Activated B cell treated with CpG ODN at 0.5 μM for 24 hours (primary cell): ENCODE data around the gene STK11IP. TPM values are rescaled to one million over a fixed set of nuclear protein-coding genes. Genes with fewer than 3 reads are reported as not detected.

ENCODE experiments used
- ATAC-seq: fragments of 200-7000 bp; cut with Tn5 transposase; one replicate; pipeline ENCODE4 v1.10.0; 2021; ENCODE audit warnings: low read depth, mild to moderate bottlenecking, moderate library complexity
- CTCF ChIA-PET: fragments of 350-600 bp; sonication (Branson Sonifier 250); formaldehyde crosslinking; loops from one replicate; lab custom pipeline; 2021; ENCODE audit warnings: antibody characterized with exemption; lab: Charles Lee
- POLR2A ChIA-PET: fragments of 350-600 bp; sonication (Branson Sonifier 250); formaldehyde crosslinking; loops from one replicate; lab custom pipeline; 2021; ENCODE audit warnings: antibody characterized with exemption; lab: Charles Lee
- DNase-seq: peaks from one replicate; pipeline ENCODE4 v3.0.0; 2022
- H3K27ac Mint-ChIP-seq: one replicate; pipeline ENCODE4 v1.8.0; 2020; ENCODE audit warnings: mixed read lengths
- H3K27me3 Mint-ChIP-seq: one replicate; pipeline ENCODE4 v1.8.0; 2021; ENCODE audit warnings: mixed read lengths
- H3K36me3 Mint-ChIP-seq: one replicate; pipeline ENCODE4 v1.8.0; 2021; ENCODE audit warnings: low read depth, mixed read lengths
- H3K4me1 Mint-ChIP-seq: one replicate; pipeline ENCODE4 v1.8.0; 2021; ENCODE audit warnings: mixed read lengths
- H3K4me3 Mint-ChIP-seq: one replicate; pipeline ENCODE4 v1.8.0; 2020; ENCODE audit warnings: mild to moderate bottlenecking, mixed read lengths
- H3K9me3 Mint-ChIP-seq: one replicate; pipeline ENCODE4 v1.8.0; 2020; ENCODE audit warnings: mixed read lengths
- intact Hi-C: fragments of 100-400 bp; cut with micrococcal nuclease; formaldehyde crosslinking; loops from one replicate; pipeline ENCODE4 v1.15.1; 2024
- total RNA-seq: library from RNA; stranded (reverse); gene quantifications from 2 replicates; pipeline ENCODE4 v1.2.3, GENCODE V29; 2022
- TF ChIP-seq, protein P1 (sequence below): fragments of 200-600 bp; IDR thresholded peaks from one replicate; pipeline ENCODE4 v1.8.0; 2022; ENCODE audit warnings: antibody characterized with exemption, mild to moderate bottlenecking

The STK11IP gene
- total RNA-seq, 1 donor from 2014 or later = 53.6 TPM

DNA sequence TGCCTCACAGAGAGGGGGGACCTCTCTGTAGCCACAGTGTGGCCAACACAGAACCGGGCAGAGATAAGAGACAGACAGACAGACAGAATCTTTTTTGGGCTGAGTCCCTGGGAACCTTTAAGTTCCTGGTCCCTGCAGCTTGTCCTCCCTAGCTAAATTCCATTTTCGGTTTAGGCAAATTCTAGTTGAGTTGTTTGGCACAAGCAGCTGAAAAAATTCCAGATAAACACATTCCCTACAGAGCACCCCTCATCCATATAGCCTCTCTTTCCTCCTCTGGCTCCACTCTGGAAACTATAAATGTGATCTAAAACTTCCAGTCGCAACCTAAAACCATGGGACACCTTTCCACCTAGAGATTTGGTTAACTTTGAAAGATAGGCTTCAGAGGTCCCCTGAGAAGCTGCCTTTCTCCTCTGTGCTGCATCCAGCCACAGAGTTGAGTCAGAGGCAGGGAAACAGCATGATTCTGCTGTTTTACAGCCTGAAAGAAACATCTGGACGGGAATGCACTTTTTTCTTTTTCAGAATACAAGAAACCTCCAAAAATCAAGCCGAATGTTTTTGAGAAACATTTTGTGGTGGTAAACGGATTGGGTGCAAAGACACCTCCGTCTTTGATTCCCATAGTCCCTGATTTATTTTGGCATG, 60.7 kb downstream of the STK11IP start:
- Mint-ChIP-seq H3K4me3 (no peak overlapping the region), H3K4me1 (no peaks in the 10 kb centered on the region), H3K27me3 (peaks cover 19% of the 10 kb centered on the region), H3K36me3 (no peaks in the 10 kb centered on the region), H3K27ac (no peak overlapping the region), H3K9me3 (peaks cover 20% of the 10 kb centered on the region)
- POLR2A ChIA-PET = no interaction called here
- no peak for ATAC-seq
- no peak for DNase-seq
- intact Hi-C loops = no loop called here
- CTCF ChIA-PET = no interaction called here
- TF ChIP-seq, protein P1, sequence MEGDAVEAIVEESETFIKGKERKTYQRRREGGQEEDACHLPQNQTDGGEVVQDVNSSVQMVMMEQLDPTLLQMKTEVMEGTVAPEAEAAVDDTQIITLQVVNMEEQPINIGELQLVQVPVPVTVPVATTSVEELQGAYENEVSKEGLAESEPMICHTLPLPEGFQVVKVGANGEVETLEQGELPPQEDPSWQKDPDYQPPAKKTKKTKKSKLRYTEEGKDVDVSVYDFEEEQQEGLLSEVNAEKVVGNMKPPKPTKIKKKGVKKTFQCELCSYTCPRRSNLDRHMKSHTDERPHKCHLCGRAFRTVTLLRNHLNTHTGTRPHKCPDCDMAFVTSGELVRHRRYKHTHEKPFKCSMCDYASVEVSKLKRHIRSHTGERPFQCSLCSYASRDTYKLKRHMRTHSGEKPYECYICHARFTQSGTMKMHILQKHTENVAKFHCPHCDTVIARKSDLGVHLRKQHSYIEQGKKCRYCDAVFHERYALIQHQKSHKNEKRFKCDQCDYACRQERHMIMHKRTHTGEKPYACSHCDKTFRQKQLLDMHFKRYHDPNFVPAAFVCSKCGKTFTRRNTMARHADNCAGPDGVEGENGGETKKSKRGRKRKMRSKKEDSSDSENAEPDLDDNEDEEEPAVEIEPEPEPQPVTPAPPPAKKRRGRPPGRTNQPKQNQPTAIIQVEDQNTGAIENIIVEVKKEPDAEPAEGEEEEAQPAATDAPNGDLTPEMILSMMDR = no peak

DNA sequence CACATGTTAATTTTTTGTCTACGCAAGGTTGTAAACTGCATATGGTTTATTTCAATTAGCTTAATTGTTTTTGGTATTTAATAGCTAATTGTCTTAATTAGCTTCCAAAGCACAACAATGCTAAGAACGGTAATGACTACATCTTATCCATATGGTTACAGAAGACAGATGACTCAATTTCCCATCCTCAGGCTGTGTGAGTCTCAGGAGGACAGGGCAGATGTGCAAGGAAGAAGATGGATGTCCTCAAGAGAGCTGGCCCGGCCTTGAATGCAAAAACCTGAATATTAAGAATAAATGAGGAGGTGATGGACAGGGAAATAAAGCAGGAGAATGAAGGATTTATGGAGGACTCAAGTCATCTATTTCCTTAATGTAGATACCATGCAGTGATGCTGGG, 61.2 kb downstream of the STK11IP start:
- Mint-ChIP-seq H3K27me3 (peaks cover 18% of the 10 kb centered on the region), H3K27ac (no peak overlapping the region), H3K4me3 (no peak overlapping the region), H3K36me3 (no peaks in the 10 kb centered on the region), H3K9me3 (peaks cover 20% of the 10 kb centered on the region), H3K4me1 (no peaks in the 10 kb centered on the region)
- POLR2A ChIA-PET = interaction anchor here (0.6 kb wide), 1 partner anchor 279 kb away, joined by 3 read pairs; no protein-coding TSS in a partner anchor
- TF ChIP-seq, protein P1 = no peak
- CTCF ChIA-PET = no interaction called here
- ATAC-seq (no peak), DNase-seq (no peak)
- intact Hi-C loops = no loop called here

DNA sequence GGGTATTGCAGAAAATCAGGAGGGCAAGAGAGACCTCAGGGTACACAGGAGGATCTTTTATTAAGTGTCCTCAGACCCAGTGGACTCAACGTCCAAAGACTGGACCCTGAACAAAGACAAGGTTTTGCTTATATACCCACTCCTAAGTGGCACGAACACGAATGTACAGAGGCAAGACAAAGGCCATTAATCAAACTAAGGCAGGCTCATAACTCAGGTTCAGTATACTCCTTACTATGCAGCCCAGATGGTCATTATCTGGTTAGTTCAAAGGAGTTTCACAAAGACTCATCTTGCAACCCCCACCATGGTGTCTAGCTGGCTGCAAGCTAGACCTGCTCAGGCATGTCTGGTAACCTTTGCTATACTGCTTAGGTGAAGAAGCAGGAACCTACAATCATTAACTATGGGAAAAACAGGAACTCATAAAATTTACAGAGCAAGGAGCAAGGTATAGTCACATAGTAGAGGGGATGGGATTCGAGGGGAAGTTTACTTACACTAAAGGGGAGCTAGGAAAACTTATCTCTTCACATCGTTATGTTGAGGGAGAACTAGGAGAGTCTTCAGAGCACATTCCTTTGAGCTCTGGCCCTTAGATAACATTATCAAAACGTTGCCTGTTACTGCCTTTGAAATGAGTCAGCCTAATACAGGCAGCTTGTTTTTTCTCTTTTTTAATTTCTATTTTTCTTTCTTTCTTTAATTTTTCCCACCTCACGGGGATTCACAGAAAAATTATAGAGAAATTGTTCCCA, 63.7 kb downstream of the STK11IP start:
- Mint-ChIP-seq H3K4me3 (no peak overlapping the region), H3K9me3 (peaks cover 19% of the 10 kb centered on the region), H3K27me3 (peaks cover 22% of the 10 kb centered on the region), H3K4me1 (no peaks in the 10 kb centered on the region), H3K36me3 (no peaks in the 10 kb centered on the region), H3K27ac (no peak overlapping the region)
- ATAC-seq = no peak
- TF ChIP-seq, protein P1 = no peak
- ChIA-PET POLR2A (no interaction called here), CTCF (no interaction called here)
- intact Hi-C loops = no loop called here
- DNase-seq = no peak

DNA sequence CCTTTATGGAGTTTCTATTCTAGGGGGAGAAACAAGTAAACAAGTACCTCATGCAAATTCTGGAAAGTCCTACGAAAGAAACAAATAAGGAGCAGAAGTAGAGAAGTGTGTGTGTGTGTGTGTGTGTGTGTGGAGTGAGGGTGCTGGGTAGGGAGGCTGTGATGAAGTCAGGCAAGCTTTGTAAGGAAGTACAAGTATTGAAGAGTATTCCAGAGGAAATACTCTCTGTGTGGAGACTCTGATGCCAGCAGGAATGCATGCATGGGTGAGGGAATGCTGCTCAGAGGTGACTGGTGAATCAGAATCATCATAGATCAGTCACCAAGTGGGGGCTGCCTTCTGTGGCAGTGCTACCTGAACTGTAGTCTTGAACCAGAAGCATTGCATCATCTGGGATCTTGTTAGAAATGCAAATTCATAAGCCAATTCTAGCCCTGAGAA, 64.3 kb downstream of the STK11IP start:
- CTCF ChIA-PET = no interaction called here

DNA sequence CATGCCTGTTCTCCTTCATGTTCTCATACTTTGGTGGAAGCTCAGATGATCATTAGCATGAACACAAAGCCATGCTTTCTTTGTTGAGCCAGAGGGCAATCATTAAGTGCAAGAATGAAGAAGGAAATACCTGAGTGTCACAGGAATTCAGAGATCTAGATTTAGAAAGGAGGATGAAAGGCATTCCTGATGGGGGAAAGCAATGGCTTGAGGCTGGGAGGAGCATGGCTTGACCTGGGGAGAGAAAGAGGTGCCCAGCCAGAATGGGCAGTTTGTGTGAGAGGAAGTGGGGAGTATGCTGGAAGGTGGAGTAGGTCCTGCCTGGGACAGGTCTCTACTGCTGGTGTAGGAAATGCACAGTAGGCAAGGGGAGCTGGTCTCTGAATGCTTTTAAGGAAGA, 64.9 kb downstream of the STK11IP start:
- no peaks in the 10 kb centered on the region for H3K4me1 Mint-ChIP-seq
- ChIA-PET CTCF (no interaction called here), POLR2A (no interaction called here)
- H3K4me3 Mint-ChIP-seq = no peak overlapping the region
- no peak overlapping the region for H3K27ac Mint-ChIP-seq
- H3K27me3 Mint-ChIP-seq = peaks cover 17% of the 10 kb centered on the region
- ATAC-seq = no peak
- H3K36me3 Mint-ChIP-seq = no peaks in the 10 kb centered on the region
- TF ChIP-seq, protein P1 = no peak
- DNase-seq = no peak
- H3K9me3 Mint-ChIP-seq = peaks cover 17% of the 10 kb centered on the region
- intact Hi-C loops = no loop called here

More for the DNA sequence above, 64.3 kb downstream of the STK11IP start:
- ATAC-seq (no peak), DNase-seq (no peak)
- no peak overlapping the region for H3K27ac Mint-ChIP-seq
- no peak overlapping the region for H3K4me3 Mint-ChIP-seq
- H3K27me3 Mint-ChIP-seq = peaks cover 17% of the 10 kb centered on the region
- POLR2A ChIA-PET = no interaction called here
- TF ChIP-seq, protein P1 = no peak
- intact Hi-C loops = no loop called here
- H3K36me3 Mint-ChIP-seq = no peaks in the 10 kb centered on the region
- no peaks in the 10 kb centered on the region for H3K4me1 Mint-ChIP-seq
- peaks cover 17% of the 10 kb centered on the region for H3K9me3 Mint-ChIP-seq
